Measurements from ENCODE around the gene NEK4.

- TF ChIP-seq EZH2 (IDR thresholded peaks at IDR 0.05; ENCODE audit: borderline replicate concordance, insufficient read depth, low read depth, low read length, poor library complexity, severe bottlenecking) (no peak), CTCF (IDR thresholded peaks at IDR 0.05) (no peak)
These were observed 81.6 kb downstream of the NEK4 start for GRCh38 chr3:52689151-52689550.

All from B cell (primary cell).